Measurements from ENCODE around the gene NAV2.

Gene NAV2

GRCh38 chr11:19962053-19962800 is 249.6 kb downstream of the NAV2 start:
- DNase-seq: no peak

GRCh38 chr11:19962801-19963175 is 250.2 kb downstream of the NAV2 start:
- no peak for DNase-seq

GRCh38 chr11:19963697-19964387 is 251.2 kb downstream of the NAV2 start:
- DNase-seq: no peak

DNA sequence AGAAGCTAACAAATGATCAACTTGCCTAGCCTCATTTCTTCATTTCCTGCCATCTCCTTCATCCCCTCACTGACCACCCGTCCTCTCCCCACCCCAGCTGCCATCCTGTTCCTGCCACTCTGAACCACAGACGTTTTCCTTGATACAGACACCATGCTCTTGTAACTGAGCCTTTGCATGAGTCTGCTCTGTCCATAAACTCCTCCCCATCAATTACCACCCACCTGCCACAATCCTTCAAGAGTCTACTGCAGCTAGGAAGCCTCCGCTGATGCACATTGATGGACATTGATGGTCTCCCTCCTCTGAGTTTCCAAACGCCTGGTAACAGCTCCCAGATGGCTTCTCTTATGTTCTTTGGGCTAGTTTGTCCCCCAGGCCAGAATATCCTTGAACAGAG is 253.8 kb downstream of the NAV2 start:
- no peak for DNase-seq

- DNase-seq: no peak
Measured at GRCh38 chr11:19966927-19967326, 254.3 kb downstream of the NAV2 start.

DNA sequence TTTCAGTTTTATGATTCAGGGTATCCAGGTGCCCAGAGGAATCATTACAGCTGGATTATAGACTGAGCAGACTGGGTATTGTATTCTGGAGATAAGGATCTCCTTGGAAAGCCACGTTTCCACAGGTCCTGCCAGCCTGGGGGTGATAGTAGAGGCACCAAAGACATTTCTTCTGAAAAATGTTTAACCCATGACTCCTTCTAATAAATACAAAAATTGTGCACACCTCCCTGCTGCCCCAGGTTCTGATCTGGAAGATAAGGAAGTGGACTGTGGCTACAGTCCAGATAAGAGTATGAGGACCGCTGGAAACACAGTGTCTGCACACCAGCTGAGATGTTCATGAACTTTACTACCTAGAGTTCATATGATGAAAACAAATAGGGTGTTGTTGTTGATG is 255.2 kb downstream of the NAV2 start:
- DNase-seq: no peak

- DNase-seq: no peak
Measured at GRCh38 chr11:19968860-19969259, 256.2 kb downstream of the NAV2 start.

- no peak for DNase-seq
Measured at GRCh38 chr11:19970944-19971343, 258.3 kb downstream of the NAV2 start.

- no peak for DNase-seq
Measured at GRCh38 chr11:19972091-19972490, 259.5 kb downstream of the NAV2 start.

- no peak for DNase-seq
Measured at GRCh38 chr11:19972651-19973050, 260.0 kb downstream of the NAV2 start.

- no peak for DNase-seq
Measured at GRCh38 chr11:19973136-19973635, 260.5 kb downstream of the NAV2 start.

GRCh38 chr11:19974886-19975285 is 262.2 kb downstream of the NAV2 start:
- DNase-seq: no peak

- DNase-seq: no peak
Measured at GRCh38 chr11:19975414-19975990, 262.9 kb downstream of the NAV2 start.

GRCh38 chr11:19976281-19976941 is 263.8 kb downstream of the NAV2 start:
- no peak for DNase-seq

DNA sequence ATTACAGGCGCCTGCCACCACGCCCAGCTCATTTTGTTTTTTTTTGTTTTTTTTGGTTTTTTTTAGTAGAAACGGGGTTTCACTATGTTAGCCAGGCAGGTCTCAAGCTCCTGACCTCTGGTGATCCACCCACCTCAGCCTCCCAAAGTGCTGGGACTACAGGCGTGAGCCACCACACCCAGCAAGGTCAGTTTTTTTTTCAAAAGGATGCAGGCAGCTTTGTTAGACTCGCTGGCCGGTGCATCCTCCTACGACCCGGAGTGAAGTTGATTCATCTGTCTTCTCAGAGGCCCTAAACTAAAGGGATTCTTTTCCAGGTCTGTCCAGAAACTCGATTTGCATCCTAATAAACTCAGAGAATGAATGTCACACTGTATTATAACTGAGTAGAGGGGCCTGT is 265.3 kb downstream of the NAV2 start:
- DNase-seq: no peak

GRCh38 chr11:19978668-19979518 is 266.3 kb downstream of the NAV2 start:
- DNase-seq: no peak

- no peak for DNase-seq
Measured at GRCh38 chr11:19979519-19979845, 266.8 kb downstream of the NAV2 start.

- DNase-seq: no peak
Measured at GRCh38 chr11:19980388-19980787, 267.8 kb downstream of the NAV2 start.

DNA sequence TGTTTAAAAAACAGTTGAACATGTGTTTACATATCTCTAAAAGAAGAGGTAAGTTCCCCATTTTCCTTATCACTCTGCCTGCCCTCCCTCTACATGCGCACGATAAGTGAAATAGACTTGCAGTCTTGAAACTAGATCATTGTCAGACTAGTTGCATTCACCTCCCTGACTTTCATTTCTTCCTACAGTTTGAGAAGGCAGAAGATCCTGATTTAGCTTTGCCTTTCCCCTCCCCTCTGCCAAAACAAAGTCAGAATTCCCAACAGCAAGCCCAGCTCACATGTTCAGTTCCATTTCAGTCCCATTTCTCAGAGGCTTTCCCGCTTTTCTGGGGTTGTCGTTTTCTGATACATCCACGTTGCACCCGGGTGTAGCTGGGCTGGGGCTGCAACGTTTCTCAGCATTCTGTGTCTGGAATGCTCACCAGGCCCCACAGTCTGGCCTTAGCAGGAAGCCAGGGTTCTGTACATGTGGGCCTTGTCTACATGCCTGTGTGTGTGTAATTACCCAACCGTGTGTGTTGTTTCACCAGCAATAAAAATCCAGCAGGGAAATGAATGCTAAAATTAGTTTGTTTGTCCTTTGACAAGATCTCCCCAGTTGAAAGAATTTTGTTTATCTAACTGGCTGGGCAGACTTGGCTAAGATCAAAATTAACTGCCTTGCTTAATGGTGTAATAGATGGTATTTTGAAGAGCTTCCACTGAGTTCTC is 268.5 kb downstream of the NAV2 start:
- no peak for DNase-seq

GRCh38 chr11:19982774-19983495 is 270.3 kb downstream of the NAV2 start:
- no peak for DNase-seq

DNA sequence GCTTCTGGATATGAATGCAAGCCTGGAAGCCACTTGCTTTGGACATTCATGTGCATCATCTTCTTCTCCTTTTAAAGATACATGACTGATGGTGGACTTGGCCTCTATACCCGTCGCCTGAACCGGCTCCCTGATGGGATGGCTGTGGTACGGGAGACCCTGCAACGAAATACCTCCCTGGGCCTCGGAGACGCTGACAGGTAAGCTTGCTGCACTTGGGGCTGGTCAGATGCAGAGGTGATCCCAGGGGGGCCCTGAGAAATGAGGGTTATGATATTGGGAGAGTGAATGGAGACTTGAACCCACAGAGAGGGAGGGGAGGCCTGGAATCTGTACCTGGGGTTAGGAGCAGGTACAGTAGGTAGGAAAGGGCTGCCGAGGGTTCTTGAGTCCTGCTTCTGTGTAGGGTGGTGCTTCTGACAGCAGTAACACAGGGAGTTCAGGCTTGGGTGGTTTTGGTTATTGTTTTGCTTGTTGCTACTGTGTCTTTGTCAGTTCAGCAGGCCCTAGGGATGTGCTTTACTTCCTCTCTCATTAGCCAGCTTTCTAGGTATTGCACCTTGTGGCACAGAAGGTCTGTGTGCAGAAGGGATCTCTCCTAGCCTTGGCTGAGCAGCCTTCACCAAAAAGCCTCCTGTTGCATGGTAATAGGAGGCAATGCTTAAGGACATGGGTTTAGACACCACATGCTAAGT is 271.6 kb downstream of the NAV2 start:
- DNase-seq: no peak

Data from midbrain (tissue), 1 donor.